ENCODE measurements around the gene CDK8. TPM values are rescaled to one million over a fixed set of nuclear protein-coding genes. Genes with fewer than 3 reads are reported as not detected.

The CDK8 gene
- total and polyA plus RNA-seq, 9 of the 15 experiments (the other 6 are each of a cell fraction or from before 2014, with no cell fraction given): 11.3 to 33.7 (median 20.3) TPM

GRCh38 chr13:26372747-26373146, 118.8 kb downstream of the CDK8 start:
- DNase-seq (ENCODE audit: extremely low read depth in 1 of 4, low spot score in 3 of 4): no peak
- Histone ChIP-seq H3K27ac (ENCODE audit: extremely low read depth, low read depth, low read length) (no peak overlapping the region), H3K79me2 (ENCODE audit: control insufficient read depth, insufficient read depth, low read length) (no peaks in the 10 kb centered on the region), H3K4me1 (replicated peaks in 1 of 2; ENCODE audit: control insufficient read depth in 2 of 2, insufficient read depth in 2 of 2, low read length in 2 of 2) (no peaks in the 10 kb centered on the region), H3K4me3 (no peak overlapping the region), H3K9me3 (replicated peaks; ENCODE audit: control insufficient read depth, insufficient read depth, low read depth, low read length) (no peaks in the 10 kb centered on the region), H3K36me3 (ENCODE audit: control insufficient read depth, insufficient read depth, low read length) (no peaks in the 10 kb centered on the region), H3K9me1 (ENCODE audit: control insufficient read depth, insufficient read depth, low read length) (no peaks in the 10 kb centered on the region), H2AFZ (ENCODE audit: low read depth, low read length) (no peak overlapping the region), H3K9ac (ENCODE audit: insufficient read depth in 1 of 2, low read depth in 2 of 2, low read length in 2 of 2) (no peak overlapping the region), H3K27me3 (ENCODE audit: control insufficient read depth in 2 of 2, insufficient read depth in 2 of 2, low read length in 2 of 2) (no peaks in the 10 kb centered on the region), H3K4me2 (ENCODE audit: insufficient read depth, low read length) (no peak overlapping the region), H4K20me1 (replicated peaks; ENCODE audit: control insufficient read depth, insufficient read depth, low read length) (no peaks in the 10 kb centered on the region)
- in situ Hi-C loops (cut with MboI): no loop called here
- ATAC-seq: no peak
- BruUV-seq (replicated peaks): no TSS peak
- intact Hi-C loops (cut with micrococcal nuclease): no loop called here
- FAIRE-seq: no peak
- 92% methylated on average over 2 of the region's 2 CpGs for WGBS (ENCODE audit: insufficient coverage, low coverage, missing lambda C conversion rate)
- ChIA-PET CTCF (ENCODE audit: low intra/inter-chr PET ratio) (no interaction called here), POLR2A (no interaction called here)
- TF ChIP-seq, protein P1, sequence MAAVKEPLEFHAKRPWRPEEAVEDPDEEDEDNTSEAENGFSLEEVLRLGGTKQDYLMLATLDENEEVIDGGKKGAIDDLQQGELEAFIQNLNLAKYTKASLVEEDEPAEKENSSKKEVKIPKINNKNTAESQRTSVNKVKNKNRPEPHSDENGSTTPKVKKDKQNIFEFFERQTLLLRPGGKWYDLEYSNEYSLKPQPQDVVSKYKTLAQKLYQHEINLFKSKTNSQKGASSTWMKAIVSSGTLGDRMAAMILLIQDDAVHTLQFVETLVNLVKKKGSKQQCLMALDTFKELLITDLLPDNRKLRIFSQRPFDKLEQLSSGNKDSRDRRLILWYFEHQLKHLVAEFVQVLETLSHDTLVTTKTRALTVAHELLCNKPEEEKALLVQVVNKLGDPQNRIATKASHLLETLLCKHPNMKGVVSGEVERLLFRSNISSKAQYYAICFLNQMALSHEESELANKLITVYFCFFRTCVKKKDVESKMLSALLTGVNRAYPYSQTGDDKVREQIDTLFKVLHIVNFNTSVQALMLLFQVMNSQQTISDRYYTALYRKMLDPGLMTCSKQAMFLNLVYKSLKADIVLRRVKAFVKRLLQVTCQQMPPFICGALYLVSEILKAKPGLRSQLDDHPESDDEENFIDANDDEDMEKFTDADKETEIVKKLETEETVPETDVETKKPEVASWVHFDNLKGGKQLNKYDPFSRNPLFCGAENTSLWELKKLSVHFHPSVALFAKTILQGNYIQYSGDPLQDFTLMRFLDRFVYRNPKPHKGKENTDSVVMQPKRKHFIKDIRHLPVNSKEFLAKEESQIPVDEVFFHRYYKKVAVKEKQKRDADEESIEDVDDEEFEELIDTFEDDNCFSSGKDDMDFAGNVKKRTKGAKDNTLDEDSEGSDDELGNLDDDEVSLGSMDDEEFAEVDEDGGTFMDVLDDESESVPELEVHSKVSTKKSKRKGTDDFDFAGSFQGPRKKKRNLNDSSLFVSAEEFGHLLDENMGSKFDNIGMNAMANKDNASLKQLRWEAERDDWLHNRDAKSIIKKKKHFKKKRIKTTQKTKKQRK (IDR thresholded peaks at IDR 0.05; ENCODE audit: borderline replicate concordance, low read depth, low read length): no peak
- no peak for TF ChIP-seq ZKSCAN1 (IDR thresholded peaks at IDR 0.05; ENCODE audit: low read depth, low read length)
- TF ChIP-seq ZBED1 (IDR thresholded peaks at IDR 0.05): no peak
- TF ChIP-seq, protein P2, sequence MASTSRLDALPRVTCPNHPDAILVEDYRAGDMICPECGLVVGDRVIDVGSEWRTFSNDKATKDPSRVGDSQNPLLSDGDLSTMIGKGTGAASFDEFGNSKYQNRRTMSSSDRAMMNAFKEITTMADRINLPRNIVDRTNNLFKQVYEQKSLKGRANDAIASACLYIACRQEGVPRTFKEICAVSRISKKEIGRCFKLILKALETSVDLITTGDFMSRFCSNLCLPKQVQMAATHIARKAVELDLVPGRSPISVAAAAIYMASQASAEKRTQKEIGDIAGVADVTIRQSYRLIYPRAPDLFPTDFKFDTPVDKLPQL (IDR thresholded peaks at IDR 0.05; ENCODE audit: extremely low read depth, insufficient read length): no peak
- no peak for TF ChIP-seq PML (IDR thresholded peaks at IDR 0.05; ENCODE audit: low read length)
- no peak for TF ChIP-seq ZNF639 (CRISPR knock-in tag; conservative IDR thresholded peaks at IDR 0.05 in 1 of 2, IDR thresholded peaks at IDR 0.05 in 1 of 2)
- TF ChIP-seq RHOXF2B (CRISPR knock-in tag; conservative IDR thresholded peaks at IDR 0.05): no peak
- TF ChIP-seq MYNN (IDR thresholded peaks at IDR 0.05): no peak
- TF ChIP-seq MYNN (CRISPR knock-in tag; IDR thresholded peaks at IDR 0.05): no peak
- no peak for TF ChIP-seq PCBP1 (IDR thresholded peaks at IDR 0.05; ENCODE audit: low read depth, low read length, poor library complexity, severe bottlenecking)
- TF ChIP-seq, protein P3, sequence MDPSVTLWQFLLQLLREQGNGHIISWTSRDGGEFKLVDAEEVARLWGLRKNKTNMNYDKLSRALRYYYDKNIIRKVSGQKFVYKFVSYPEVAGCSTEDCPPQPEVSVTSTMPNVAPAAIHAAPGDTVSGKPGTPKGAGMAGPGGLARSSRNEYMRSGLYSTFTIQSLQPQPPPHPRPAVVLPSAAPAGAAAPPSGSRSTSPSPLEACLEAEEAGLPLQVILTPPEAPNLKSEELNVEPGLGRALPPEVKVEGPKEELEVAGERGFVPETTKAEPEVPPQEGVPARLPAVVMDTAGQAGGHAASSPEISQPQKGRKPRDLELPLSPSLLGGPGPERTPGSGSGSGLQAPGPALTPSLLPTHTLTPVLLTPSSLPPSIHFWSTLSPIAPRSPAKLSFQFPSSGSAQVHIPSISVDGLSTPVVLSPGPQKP (CRISPR knock-in tag; IDR thresholded peaks at IDR 0.05): no peak
- TF ChIP-seq C11orf30 (IDR thresholded peaks at IDR 0.05; ENCODE audit: low read depth): no peak
- TF ChIP-seq KLF1 (tag; IDR thresholded peaks at IDR 0.05): no peak
- TF ChIP-seq, protein P4, sequence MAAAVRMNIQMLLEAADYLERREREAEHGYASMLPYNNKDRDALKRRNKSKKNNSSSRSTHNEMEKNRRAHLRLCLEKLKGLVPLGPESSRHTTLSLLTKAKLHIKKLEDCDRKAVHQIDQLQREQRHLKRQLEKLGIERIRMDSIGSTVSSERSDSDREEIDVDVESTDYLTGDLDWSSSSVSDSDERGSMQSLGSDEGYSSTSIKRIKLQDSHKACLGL (CRISPR knock-in tag; IDR thresholded peaks at IDR 0.05; ENCODE audit: borderline replicate concordance, poor library complexity, severe bottlenecking): no peak
- no peak for TF ChIP-seq ZNF507 (tag; conservative IDR thresholded peaks at IDR 0.05)
- TF ChIP-seq ZNF212 (CRISPR knock-in tag; IDR thresholded peaks at IDR 0.05): no peak
- no peak for TF ChIP-seq KDM2B (CRISPR knock-in tag; IDR thresholded peaks at IDR 0.05)
- no peak for TF ChIP-seq CXXC5 (CRISPR knock-in tag; IDR thresholded peaks at IDR 0.05)

All from K562 (cell line).